Sigmoid colon (tissue), 7 donors: ENCODE data around the gene SFMBT1. TPM values are rescaled to one million over a fixed set of nuclear protein-coding genes. Genes with fewer than 3 reads are reported as not detected.
"Not testable (repeated sequence)": the region's sequence is repeated elsewhere in the genome, so short reads cannot be mapped to it uniquely, and the experiment has no call there.

ENCODE experiments used
- DNase-seq: peaks from one replicate; pipeline ENCODE4 v3.0.0-alpha.2; 2019
- H3K27ac ChIP-seq, 4 donors: fragments of 200-600 bp; sonication (generic); one replicate each; pipeline ENCODE4 v1.5.1; 2016 to 2019; ENCODE audit warnings: mild to moderate bottlenecking in 1 of 4
- H3K27me3 ChIP-seq, 3 donors: fragments of 200-600 bp; sonication (generic); one replicate each; pipeline ENCODE4 v1.5.1; 2019; ENCODE audit warnings: mild to moderate bottlenecking in 1 of 3
- H3K36me3 ChIP-seq, 4 donors: fragments of 200-600 bp; sonication (generic); one replicate each; pipeline ENCODE4 v1.5.1; 2016 to 2019
- H3K4me1 ChIP-seq, 4 donors: fragments of 200-600 bp; sonication (generic); one replicate each; pipeline ENCODE4 v1.5.1; 2017 to 2019
- H3K4me3 ChIP-seq, 4 donors: fragments of 200-600 bp; sonication (generic); one replicate each; pipeline ENCODE4 v1.5.1; 2017 to 2019; ENCODE audit warnings: mild to moderate bottlenecking in 2 of 4, moderate library complexity in 1 of 4
- H3K9me3 ChIP-seq, 4 donors: fragments of 200-600 bp in 3 of 4; sonication (generic) in 3 of 4; one replicate each; pipeline versions ENCODE4 v1.5.1 to v1.6.1; 2013 to 2019
- CTCF ChIP-seq, 4 experiments: fragments of 450-650 bp in 3 of 4; fragments of 200-600 bp in 1 of 4; IDR thresholded peaks; one replicate each; pipeline ENCODE4 v1.5.1; 2016 to 2019; ENCODE audit warnings: antibody characterized with exemption in 4 of 4, mild to moderate bottlenecking in 3 of 4, moderate library complexity in 2 of 4
- EP300 ChIP-seq, 4 donors: sonication (generic); formaldehyde crosslinking; IDR thresholded peaks; one replicate each; pipeline ENCODE4 v1.6.1; 2017; ENCODE audit warnings: antibody characterized with exemption in 4 of 4
- POLR2A ChIP-seq, 2 donors: fragments of 450-650 bp; IDR thresholded peaks; one replicate each; pipeline ENCODE4 v1.6.1; 2016; ENCODE audit warnings: antibody characterized with exemption in 2 of 2, mild to moderate bottlenecking in 2 of 2, moderate library complexity in 2 of 2
- POLR2AphosphoS5 ChIP-seq, 4 donors: sonication (generic); formaldehyde crosslinking; IDR thresholded peaks; one replicate each; pipeline ENCODE4 v1.6.1; 2017; ENCODE audit warnings: antibody characterized with exemption in 4 of 4
- WGBS, 2 donors: extraction: QIAGEN DNeasy Blood & Tissue Kit; methylation state at CpG; one replicate each; pipeline ENCODE4 v1.1.7; 2013; 5-methylcytosine and 5-hydroxymethylcytosine counted together
- intact Hi-C: fragments of 100-400 bp; cut with DNase I; formaldehyde crosslinking; loops from one replicate; pipeline ENCODE4 v1.15.1; 2023
- polyA plus RNA-seq, 3 donors: library from polyadenylated mRNA; stranded (reverse); fragments of 200-250 nt; gene quantifications; one replicate each; pipeline ENCODE4 v1.2.3, GENCODE V29; 2013
- total RNA-seq, 4 donors: library from RNA; depleted of rRNA; stranded (reverse); fragments of >200 nt; gene quantifications; one replicate each; pipeline ENCODE4 v1.1.0, GENCODE V29; 2016
- donor health status: healthy with polysubstance abuse.
- donor health status: Bipolar disorder and iron deficiency.
- donor health status: healthy.

SFMBT1 gene
- total and polyA plus RNA-seq, 7 donors: 4.8 to 16.1 (median 10.2) TPM

- no peaks in the 10 kb centered on the region for H3K9me3 ChIP-seq
- no peaks in the 10 kb centered on the region for H3K4me1 ChIP-seq
- DNase-seq: peak; percentile 41
- H3K4me3 ChIP-seq: no peak overlapping the region
- H3K27me3 ChIP-seq: no peaks in the 10 kb centered on the region
- TF ChIP-seq POLR2AphosphoS5 (IDR thresholded peaks at IDR 0.05) (no peak), CTCF (IDR thresholded peaks at IDR 0.05) (no peak), EP300 (IDR thresholded peaks at IDR 0.05) (no peak), POLR2A (IDR thresholded peaks at IDR 0.05) (no peak)
- 94 to 95% methylated on average over 7 of the region's 7 CpGs for WGBS, 2 donors
- no peaks in the 10 kb centered on the region for H3K36me3 ChIP-seq
- no peak overlapping the region for H3K27ac ChIP-seq
- intact Hi-C loops: no loop called here
Observed at GRCh38 chr3:53065841-53066480, 20.1 kb upstream of the SFMBT1 start.

- no peaks in the 10 kb centered on the region for H3K36me3 ChIP-seq
- H3K4me1 ChIP-seq: no peaks in the 10 kb centered on the region
- H3K27ac ChIP-seq: no peak overlapping the region
- intact Hi-C loops: no loop called here
- no peaks in the 10 kb centered on the region for H3K9me3 ChIP-seq
- DNase-seq: peak; percentile 11
- TF ChIP-seq POLR2AphosphoS5 (IDR thresholded peaks at IDR 0.05) (no peak), POLR2A (IDR thresholded peaks at IDR 0.05) (no peak), EP300 (IDR thresholded peaks at IDR 0.05) (no peak), CTCF (IDR thresholded peaks at IDR 0.05) (no peak)
- no peak overlapping the region for H3K4me3 ChIP-seq
- 95% methylated on average over 2 of the region's 2 CpGs for WGBS, 2 donors
- no peaks in the 10 kb centered on the region for H3K27me3 ChIP-seq
Observed at GRCh38 chr3:53062905-53063304, 17.0 kb upstream of the SFMBT1 start.

- no peaks in the 10 kb centered on the region for H3K27me3 ChIP-seq
- intact Hi-C loops: no loop called here
- no peak overlapping the region for H3K27ac ChIP-seq
- no peaks in the 10 kb centered on the region for H3K36me3 ChIP-seq
- peak; percentile 21 for DNase-seq
- TF ChIP-seq EP300 (IDR thresholded peaks at IDR 0.05) (no peak), CTCF (IDR thresholded peaks at IDR 0.05) (no peak), POLR2A (IDR thresholded peaks at IDR 0.05) (no peak), POLR2AphosphoS5 (IDR thresholded peaks at IDR 0.05) (no peak)
- 94 to 95% methylated on average over 2 of the region's 2 CpGs for WGBS, 2 donors
- H3K4me1 ChIP-seq: no peaks in the 10 kb centered on the region
- H3K4me3 ChIP-seq: no peak overlapping the region
- no peaks in the 10 kb centered on the region for H3K9me3 ChIP-seq
Observed at GRCh38 chr3:53056442-53056841, 10.6 kb upstream of the SFMBT1 start.

- H3K4me1 ChIP-seq, H3K9me3 ChIP-seq, H3K27ac ChIP-seq, H3K4me3 ChIP-seq, intact Hi-C loops, H3K27me3 ChIP-seq, H3K36me3 ChIP-seq: not testable (repeated sequence)
- 81% methylated on average over 7 of the region's 7 CpGs for WGBS, 2 donors
- peak; percentile 24 for DNase-seq
Observed at GRCh38 chr3:53054233-53054632, 8.4 kb upstream of the SFMBT1 start.

GRCh38 chr3:53051929-53052328, 6.1 kb upstream of the SFMBT1 start:
- H3K27ac ChIP-seq: no peak overlapping the region
- no peak overlapping the region for H3K4me3 ChIP-seq
- intact Hi-C loops: no loop called here
- no peaks in the 10 kb centered on the region for H3K9me3 ChIP-seq
- H3K4me1 ChIP-seq: peaks cover 0 to 2% (median under 1%) of the 10 kb centered on the region in 4 donors
- TF ChIP-seq CTCF (IDR thresholded peaks at IDR 0.05) (no peak), EP300 (IDR thresholded peaks at IDR 0.05) (no peak)
- no peaks in the 10 kb centered on the region for H3K36me3 ChIP-seq
- DNase-seq: no peak
- no peaks in the 10 kb centered on the region for H3K27me3 ChIP-seq
- WGBS, 2 donors: 24 to 64% methylated on average over 2 of the region's 2 CpGs
